ENCODE data around the gene TMCC3.

Gene TMCC3

GRCh38 chr12:94531196-94531720 is 119.1 kb downstream of the TMCC3 start:
- DNase-seq (ENCODE audit: low read depth): no peak
- no peak overlapping the region for H3K4me3 ChIP-seq (ENCODE audit: low read length)
- TF ChIP-seq, protein P1, sequence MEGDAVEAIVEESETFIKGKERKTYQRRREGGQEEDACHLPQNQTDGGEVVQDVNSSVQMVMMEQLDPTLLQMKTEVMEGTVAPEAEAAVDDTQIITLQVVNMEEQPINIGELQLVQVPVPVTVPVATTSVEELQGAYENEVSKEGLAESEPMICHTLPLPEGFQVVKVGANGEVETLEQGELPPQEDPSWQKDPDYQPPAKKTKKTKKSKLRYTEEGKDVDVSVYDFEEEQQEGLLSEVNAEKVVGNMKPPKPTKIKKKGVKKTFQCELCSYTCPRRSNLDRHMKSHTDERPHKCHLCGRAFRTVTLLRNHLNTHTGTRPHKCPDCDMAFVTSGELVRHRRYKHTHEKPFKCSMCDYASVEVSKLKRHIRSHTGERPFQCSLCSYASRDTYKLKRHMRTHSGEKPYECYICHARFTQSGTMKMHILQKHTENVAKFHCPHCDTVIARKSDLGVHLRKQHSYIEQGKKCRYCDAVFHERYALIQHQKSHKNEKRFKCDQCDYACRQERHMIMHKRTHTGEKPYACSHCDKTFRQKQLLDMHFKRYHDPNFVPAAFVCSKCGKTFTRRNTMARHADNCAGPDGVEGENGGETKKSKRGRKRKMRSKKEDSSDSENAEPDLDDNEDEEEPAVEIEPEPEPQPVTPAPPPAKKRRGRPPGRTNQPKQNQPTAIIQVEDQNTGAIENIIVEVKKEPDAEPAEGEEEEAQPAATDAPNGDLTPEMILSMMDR (IDR thresholded peaks at IDR 0.05; ENCODE audit: insufficient read depth, low read depth, low read length, missing control alignments): no peak

DNA sequence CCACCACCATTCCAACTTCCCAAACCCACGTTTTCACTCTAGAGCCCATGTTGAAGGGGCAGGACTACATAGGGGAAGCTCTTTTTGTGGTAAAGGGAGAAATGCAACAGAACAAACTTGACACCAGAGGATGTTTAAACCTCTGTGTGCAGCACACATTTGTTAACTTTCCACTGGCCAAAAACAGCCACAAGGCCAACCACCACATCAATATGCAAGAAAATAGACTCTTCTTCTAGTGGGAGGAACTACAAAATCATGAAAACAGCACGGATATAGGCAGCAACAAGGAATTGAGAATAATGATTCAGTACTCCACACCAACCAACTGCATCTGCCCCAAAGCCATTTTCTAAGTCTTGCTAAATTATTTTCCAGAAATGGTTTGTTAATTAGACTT is 124.4 kb downstream of the TMCC3 start:
- TF ChIP-seq, protein P1 (IDR thresholded peaks at IDR 0.05; ENCODE audit: insufficient read depth, low read depth, low read length, missing control alignments): no peak
- H3K4me3 ChIP-seq (ENCODE audit: low read length): no peak overlapping the region
- no peak for DNase-seq (ENCODE audit: low read depth)

Data from epithelial cell of esophagus (primary cell).